Measurements from ENCODE around the gene DIPK1B.

The DIPK1B gene

DNA sequence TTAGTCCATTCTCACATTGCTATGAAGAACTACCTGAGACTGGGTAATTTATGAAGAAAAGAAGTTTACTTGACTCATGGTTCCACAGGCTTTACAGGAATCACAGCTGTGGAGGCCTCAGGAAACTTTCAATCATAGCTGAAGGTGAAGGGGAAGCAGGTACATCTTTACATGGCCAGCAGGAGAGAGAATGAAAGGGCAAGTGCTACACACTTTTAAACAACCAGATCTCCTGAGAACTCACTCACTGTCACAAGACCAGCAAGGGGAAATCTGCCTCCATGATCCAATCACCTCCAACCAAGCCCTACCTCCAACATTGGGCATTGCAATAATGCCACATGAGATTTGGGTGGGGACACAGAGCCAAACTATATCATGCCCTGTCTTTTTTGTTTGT, 39.4 kb downstream of the DIPK1B start:
- Histone ChIP-seq H4K20me1 (ENCODE audit: control insufficient read depth, insufficient read depth, low read depth, low read length) (no peaks in the 10 kb centered on the region), H3K4me3 (ENCODE audit: low read length) (no peak overlapping the region), H3K27me3 (ENCODE audit: control insufficient read depth, low read length) (no peaks in the 10 kb centered on the region), H3F3A (ENCODE audit: control insufficient read depth, insufficient read depth) (peaks cover 5% of the 10 kb centered on the region; the same call in 1 of the 2 replicates), H3K9me2 (replicated peaks; ENCODE audit: control insufficient read depth, low read length) (no peaks in the 10 kb centered on the region), H3K4me2 (ENCODE audit: low read length) (no peak overlapping the region), H3K27ac (ENCODE audit: low read depth, low read length) (no peak overlapping the region), H3K4me1 (ENCODE audit: control insufficient read depth, low read length) (peaks cover 34% of the 10 kb centered on the region), H3K36me3 (ENCODE audit: control insufficient read depth, low read length) (no peaks in the 10 kb centered on the region), H3K79me2 (ENCODE audit: control insufficient read depth, low read length) (no peaks in the 10 kb centered on the region), H3K9me3 (ENCODE audit: control insufficient read depth, insufficient read depth, low read length) (peaks cover 37% of the 10 kb centered on the region)
- no peak for TF ChIP-seq CTCF (IDR thresholded peaks at IDR 0.05; ENCODE audit: low read depth, low read length, poor library complexity, severe bottlenecking)
- TF ChIP-seq EZH2phosphoT487 (IDR thresholded peaks at IDR 0.05; ENCODE audit: borderline replicate concordance, low read length), result no peak

DNA sequence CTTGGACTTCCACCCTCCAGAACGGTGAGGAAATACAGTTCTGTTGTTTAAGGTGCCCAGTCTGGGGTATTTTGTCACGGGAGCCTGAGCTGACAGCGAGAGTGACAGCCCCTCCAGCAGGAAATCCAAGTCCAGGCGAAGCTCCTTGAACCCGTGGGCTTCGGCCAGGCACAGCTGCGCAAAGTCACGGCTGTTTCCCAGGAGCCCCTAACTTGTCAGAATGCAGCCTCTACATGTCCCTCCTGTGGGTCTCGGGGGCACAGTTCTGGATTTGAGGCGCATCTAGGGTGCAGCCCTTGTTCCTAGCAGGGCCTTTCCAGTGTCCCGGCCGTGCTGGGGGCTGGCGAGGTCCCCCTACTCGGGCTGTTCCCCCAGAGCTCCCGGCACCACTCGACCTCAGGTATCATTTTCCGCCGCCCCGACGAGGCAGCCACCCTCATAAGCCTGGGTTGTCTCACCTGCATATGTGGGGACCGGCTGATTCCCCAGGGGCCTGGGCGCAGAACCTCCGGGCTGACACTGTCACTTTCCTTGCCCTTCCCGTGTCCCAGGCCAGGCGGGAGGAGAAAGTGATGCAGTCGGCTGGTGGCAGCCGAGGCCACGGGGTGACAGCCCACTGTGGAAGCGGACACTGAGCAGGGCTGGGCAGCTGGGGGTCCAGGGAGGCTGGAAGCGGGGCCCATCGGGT, 41.1 kb downstream of the DIPK1B start:
- no peaks in the 10 kb centered on the region for H3K36me3 ChIP-seq (ENCODE audit: control insufficient read depth, low read length)
- peaks cover 5% of the 10 kb centered on the region; the same call in 1 of the 2 replicates for H3F3A ChIP-seq (ENCODE audit: control insufficient read depth, insufficient read depth)
- no peak for TF ChIP-seq CTCF (IDR thresholded peaks at IDR 0.05; ENCODE audit: low read depth, low read length, poor library complexity, severe bottlenecking)
- TF ChIP-seq EZH2phosphoT487 (IDR thresholded peaks at IDR 0.05; ENCODE audit: borderline replicate concordance, low read length), result no peak
- H3K9me3 ChIP-seq (ENCODE audit: control insufficient read depth, insufficient read depth, low read length), result peaks cover 38% of the 10 kb centered on the region
- H3K4me2 ChIP-seq (ENCODE audit: low read length), result no peak overlapping the region
- no peaks in the 10 kb centered on the region for H3K79me2 ChIP-seq (ENCODE audit: control insufficient read depth, low read length)
- H3K27ac ChIP-seq (ENCODE audit: low read depth, low read length), result no peak overlapping the region
- no peak overlapping the region for H3K4me3 ChIP-seq (ENCODE audit: low read length)
- H4K20me1 ChIP-seq (ENCODE audit: control insufficient read depth, insufficient read depth, low read depth, low read length), result no peaks in the 10 kb centered on the region
- H3K4me1 ChIP-seq (ENCODE audit: control insufficient read depth, low read length), result peaks cover 43% of the 10 kb centered on the region
- peaks cover 7% of the 10 kb centered on the region; the same call in 1 of the 2 replicates for H3K27me3 ChIP-seq (ENCODE audit: control insufficient read depth, low read length)
- H3K9me2 ChIP-seq (replicated peaks; ENCODE audit: control insufficient read depth, low read length), result no peaks in the 10 kb centered on the region

GRCh38 chr9:136754059-136754572, 41.7 kb downstream of the DIPK1B start:
- Histone ChIP-seq H4K20me1 (ENCODE audit: control insufficient read depth, insufficient read depth, low read depth, low read length) (no peaks in the 10 kb centered on the region), H3K27me3 (ENCODE audit: control insufficient read depth, low read length) (peaks cover 7% of the 10 kb centered on the region; the same call in 1 of the 2 replicates)

More at GRCh38 chr9:136754059-136754572, 41.7 kb downstream of the DIPK1B start:
- no peaks in the 10 kb centered on the region for H3K9me2 ChIP-seq (replicated peaks; ENCODE audit: control insufficient read depth, low read length)
- no peak for TF ChIP-seq EZH2phosphoT487 (IDR thresholded peaks at IDR 0.05; ENCODE audit: borderline replicate concordance, low read length)
- no peak for TF ChIP-seq CTCF (IDR thresholded peaks at IDR 0.05; ENCODE audit: low read depth, low read length, poor library complexity, severe bottlenecking)
- H3K4me3 ChIP-seq (ENCODE audit: low read length), result no peak overlapping the region
- peaks cover 43% of the 10 kb centered on the region for H3K4me1 ChIP-seq (ENCODE audit: control insufficient read depth, low read length)
- no peaks in the 10 kb centered on the region for H3K36me3 ChIP-seq (ENCODE audit: control insufficient read depth, low read length)
- H3K9me3 ChIP-seq (ENCODE audit: control insufficient read depth, insufficient read depth, low read length), result peaks cover 38% of the 10 kb centered on the region
- H3F3A ChIP-seq (ENCODE audit: control insufficient read depth, insufficient read depth), result peaks cover 5% of the 10 kb centered on the region; the same call in 1 of the 2 replicates
- H3K79me2 ChIP-seq (ENCODE audit: control insufficient read depth, low read length), result no peaks in the 10 kb centered on the region
- no peak overlapping the region for H3K27ac ChIP-seq (ENCODE audit: low read depth, low read length)
- no peak overlapping the region for H3K4me2 ChIP-seq (ENCODE audit: low read length)
